SHP77 treated with DMSO at 0.1 percent for 48 hours (cell line): ENCODE measurements around the gene PRM1.
A peak's percentile ranks its signal among the peaks of the same experiment; 100 is the strongest.

Source experiments
- DNase-seq: peaks from one replicate; lab custom pipeline; 2025; lab: John Stamatoyannopoulos, UW

The PRM1 gene

GRCh38 chr16:11273721-11274324 lies 7.3 kb downstream of the PRM1 start:
- DNase-seq, result no peak

GRCh38 chr16:11272921-11273720 lies 8.0 kb downstream of the PRM1 start, which contains the start of gene PRM3:
TSS of gene PRM3 (minus strand) at chr16:11273629. CDS start at chr16:11273595, 34 bp downstream.
- DNase-seq, result no peak

DNA sequence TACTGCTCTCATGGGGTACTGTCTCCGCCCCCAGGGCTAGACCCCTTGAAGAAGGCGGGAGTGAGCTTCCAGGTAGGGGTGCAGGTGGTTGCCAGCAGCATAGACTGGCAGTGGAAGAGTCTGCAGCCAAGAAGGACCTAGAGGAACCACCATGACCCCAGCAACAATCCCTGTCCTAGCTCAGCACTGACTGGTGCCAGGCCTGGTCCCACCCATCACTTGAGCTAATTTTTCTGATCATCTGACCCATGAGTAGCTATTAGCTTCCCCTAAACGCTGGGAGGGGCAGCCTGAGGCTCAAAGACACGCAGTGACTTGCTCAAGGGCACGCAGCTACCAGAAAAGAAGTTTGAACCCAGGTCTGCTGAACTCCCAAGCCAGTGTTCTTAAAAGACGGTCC lies 8.6 kb downstream of the PRM1 start:
- no peak for DNase-seq

DNA sequence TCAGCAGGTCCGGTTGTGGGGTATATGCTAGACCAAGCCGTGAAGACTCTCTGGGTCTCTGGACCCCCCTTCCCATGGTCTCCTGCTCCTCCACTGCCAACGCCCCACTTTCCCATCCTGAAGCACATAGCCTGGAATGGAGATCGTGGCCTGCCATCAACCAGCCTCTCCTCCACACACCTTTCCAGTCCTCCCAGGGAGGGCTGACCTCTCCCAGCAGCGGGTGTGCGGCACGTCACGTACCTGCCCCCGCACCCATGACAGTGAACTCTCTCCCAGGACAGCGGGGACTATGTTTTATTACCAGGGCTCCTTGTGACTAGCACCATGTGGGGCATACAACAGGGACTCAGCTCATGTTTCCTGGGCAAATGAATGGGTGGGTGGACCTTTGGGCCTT lies 9.5 kb downstream of the PRM1 start:
- no peak for DNase-seq

- no peak for DNase-seq
Measured at GRCh38 chr16:11270602-11271162, 10.4 kb downstream of the PRM1 start.

DNA sequence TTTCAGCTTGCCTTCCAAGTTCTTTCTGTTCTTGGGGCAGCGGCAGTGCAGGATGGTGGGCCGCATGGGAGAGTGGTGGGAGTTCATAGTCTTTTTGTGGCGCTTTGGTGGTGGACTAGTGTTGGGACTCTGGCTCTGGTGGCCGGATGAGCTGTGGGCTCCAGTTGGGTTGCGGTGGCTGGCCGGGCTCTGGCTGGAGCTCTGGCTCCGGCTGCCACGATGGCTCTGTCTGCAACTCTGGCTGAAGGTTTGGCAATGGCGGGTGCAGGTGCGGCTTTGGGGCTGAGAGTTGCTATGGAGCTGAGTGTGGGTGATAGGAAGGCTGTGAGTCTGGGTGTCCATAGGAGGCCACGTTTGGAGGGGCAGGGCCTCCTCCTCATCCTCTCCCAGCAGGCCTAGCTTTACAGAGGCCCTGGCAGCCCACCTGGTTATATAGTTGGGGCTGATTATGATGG lies 12.2 kb downstream of the PRM1 start, which contains the start of gene TNP2:
Gene TNP2, minus strand, starts transcription at position 405 of the 455 bp plus-strand sequence. Its CDS starts 63 bp downstream, at position 342.
- no peak for DNase-seq

- DNase-seq, result no peak
Measured at GRCh38 chr16:11265124-11265523, 16.0 kb downstream of the PRM1 start.

GRCh38 chr16:11264155-11264832 lies 16.8 kb downstream of the PRM1 start:
- no peak for DNase-seq

DNA sequence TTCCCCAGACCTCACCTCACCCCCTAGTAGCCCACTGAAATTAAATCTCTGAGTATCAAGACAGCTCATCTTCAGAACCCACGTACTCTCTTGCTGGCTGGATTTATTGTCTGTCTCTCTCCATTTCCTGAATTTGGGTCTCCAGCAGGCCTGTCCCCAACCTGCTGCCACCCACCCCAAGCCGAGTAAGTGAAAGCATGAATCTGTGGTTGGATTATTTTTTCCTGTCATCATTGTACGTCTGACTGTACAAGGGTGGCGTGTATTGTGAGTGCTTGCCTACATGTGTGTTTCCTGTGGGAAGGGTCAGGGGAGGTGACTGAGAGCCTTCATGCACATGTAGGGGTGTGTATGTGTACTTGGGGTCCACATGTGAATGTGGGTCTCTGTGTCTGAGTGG lies 17.4 kb downstream of the PRM1 start:
- no peak for DNase-seq

DNA sequence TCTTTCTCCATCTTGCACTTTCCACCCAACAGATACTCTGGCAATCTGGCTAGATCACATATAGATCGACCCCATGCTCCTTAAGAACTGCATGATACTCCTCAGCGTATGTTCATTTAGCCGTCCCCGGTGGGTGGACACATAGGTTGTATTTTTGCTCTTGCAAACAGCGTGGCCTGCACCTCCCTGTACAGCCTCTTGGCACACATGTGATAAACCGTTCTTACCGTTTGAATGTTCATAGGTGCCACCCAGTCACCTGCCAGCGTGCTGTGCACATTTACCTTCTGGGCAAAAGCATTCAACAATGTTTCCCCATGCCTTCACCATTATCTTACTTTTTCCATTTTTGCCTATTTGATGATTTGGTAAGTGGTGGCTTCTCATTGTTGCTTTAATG lies 18.2 kb downstream of the PRM1 start:
- DNase-seq, result no peak

GRCh38 chr16:11260596-11260966 lies 20.5 kb downstream of the PRM1 start:
- DNase-seq, result no peak

DNA sequence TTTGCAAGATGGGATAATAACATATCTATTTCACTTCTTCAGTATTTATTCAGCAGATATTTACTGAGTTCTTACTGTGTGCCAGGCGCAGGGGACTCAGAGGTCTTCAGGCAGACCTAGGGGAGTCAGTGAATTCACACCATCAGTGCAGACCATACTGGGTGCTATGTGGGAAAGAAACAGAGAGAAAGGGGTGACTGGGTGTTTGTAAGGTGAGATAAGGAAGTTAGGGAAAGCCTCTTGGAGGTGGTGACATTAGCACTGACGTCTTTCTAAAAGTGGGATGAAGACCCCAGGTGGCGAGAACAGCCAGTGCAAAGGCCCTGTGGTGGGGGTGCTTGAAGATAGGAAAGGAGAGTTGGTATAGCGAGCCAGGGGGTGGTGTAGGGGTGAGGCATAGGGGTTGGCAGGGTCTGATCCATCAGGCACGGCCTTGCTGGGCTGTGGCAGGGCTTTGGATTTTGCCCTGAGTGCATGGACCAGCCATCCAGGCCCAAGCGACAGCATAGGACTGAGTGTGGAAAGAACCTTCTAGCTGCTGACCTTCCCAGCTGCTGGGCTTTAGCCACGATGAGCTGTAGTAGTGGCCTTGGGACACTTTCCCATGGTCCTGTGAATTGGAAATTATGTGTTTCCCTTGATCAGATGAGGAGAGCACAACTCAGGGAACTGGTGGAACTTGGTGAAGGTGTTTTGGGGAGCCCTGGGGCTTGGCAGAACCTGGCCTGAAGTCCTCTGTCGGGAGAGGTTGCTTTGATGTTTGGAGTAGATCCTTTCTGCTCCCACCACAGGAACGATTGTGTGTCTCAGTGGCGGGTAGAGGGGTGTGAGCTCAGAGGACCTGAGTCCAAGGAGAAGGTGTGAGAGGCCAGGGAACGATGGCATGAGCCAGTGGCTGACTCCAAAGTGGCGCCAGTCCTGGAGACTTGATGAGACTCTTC lies 21.2 kb downstream of the PRM1 start:
- no peak for DNase-seq

- DNase-seq, result no peak
Measured at GRCh38 chr16:11258553-11259492, 22.3 kb downstream of the PRM1 start.

DNA sequence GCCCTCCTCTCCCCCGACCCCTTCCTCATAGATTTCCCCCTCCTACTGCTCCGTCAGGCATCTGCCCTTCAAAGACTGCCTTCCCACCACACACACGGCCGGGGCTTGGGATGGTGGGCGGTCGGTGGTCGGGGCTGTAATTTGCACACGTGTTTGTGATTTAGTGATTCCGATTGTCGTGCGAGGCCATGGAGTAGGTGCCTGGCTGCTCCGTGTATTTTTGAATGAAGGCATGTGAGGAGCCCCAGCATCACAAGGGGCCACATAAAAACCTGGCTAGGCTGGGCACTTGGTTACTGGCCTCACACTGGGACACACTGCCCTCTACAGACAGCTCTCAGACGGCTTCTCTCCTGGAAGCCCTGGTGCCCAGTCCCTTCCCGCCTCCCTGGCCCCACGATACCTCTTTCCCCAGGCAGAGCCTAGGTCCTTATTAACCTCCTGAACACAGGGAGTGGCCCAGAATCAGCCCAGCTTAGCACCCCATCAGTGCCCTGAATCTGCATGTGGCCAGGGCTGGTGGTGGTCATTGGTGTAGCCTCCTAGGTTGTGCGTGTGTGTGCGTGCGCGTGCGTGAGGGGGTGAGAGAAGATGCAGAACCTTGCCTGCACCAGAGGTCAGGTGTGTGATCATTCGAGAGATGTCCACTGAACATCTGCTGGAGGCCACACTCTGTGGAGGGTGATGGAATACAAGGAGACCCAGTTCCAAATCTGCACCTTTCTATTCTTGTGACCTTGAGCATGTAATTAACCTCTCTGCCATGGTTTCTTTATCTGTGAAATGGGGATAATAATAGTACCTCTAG lies 23.8 kb downstream of the PRM1 start:
- peak; percentile 73 for DNase-seq

DNA sequence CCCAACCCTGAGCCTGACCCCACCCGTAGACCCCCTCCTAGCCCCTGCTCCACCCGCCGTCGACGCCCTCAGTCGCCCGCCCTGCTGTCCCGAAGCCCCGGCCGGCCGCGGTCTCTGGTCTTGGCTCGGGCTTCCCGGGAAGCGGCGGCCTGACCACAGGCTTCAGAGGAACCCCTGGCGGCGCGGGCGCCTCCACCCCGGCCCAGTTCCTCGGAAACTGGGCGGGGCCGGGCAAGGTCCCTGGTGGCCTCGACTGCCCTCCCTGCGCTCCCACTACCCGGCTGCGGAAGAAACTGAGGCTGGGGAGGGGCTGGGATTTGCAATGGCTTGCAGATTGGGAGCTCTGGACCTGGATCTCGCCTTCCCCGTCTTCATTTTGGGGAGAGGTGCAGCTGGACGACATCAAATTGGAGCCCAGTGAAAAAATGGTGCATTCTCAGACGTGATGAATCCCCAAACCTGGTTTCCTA lies 24.4 kb downstream of the PRM1 start:
- no peak for DNase-seq

DNA sequence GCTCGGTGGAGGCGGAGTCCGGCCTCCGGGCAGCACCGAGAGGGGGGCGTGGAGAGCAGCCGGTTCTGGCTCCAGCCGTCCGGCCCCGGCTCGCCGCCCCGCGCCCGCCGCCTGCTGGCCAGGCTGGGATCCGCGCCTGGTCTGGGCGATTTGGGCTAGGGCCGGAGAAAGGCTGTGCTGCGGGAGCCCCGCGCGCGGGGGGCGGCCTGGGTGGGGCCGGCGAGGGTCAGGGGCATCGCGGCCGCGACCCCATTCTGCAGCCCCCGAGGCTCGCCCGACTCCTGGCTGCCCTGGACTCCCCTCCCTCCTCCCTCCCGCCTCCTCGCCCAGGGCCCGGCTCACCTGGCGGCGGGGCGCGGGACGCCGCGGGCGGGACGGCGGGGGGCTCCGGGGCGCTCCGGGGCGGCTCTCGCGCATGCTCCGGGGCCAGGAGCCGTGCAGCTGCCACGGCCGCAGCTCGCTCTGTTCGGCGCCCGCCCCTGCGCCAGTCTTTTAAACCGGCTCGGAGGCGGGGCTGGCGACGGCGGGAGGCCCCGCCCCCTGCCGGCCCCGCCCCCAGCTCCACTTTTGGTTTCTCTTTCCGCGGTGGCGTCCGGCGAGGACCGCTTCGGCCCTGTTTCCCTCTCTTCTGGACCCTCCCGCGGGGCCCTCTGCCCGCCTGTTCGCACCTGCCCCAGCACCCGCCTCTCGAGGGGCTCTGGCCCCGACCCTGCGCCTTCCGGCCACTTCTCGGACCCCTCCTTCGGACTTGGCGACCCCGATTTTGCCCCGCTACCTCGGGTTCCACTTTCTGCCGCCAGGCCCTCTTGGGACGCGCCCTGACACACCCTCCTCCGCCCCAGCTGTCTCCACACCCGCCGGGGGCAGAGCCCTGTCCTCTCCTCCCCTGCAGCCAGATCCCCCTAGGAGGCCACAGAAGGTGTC lies 25.1 kb downstream of the PRM1 start, which contains the start of gene SOCS1:
Gene SOCS1, minus strand, starts transcription at position 468 of the 924 bp plus-strand sequence. CDS start 726 bp downstream, outside the sequence.
- peak; percentile 34 for DNase-seq

DNA sequence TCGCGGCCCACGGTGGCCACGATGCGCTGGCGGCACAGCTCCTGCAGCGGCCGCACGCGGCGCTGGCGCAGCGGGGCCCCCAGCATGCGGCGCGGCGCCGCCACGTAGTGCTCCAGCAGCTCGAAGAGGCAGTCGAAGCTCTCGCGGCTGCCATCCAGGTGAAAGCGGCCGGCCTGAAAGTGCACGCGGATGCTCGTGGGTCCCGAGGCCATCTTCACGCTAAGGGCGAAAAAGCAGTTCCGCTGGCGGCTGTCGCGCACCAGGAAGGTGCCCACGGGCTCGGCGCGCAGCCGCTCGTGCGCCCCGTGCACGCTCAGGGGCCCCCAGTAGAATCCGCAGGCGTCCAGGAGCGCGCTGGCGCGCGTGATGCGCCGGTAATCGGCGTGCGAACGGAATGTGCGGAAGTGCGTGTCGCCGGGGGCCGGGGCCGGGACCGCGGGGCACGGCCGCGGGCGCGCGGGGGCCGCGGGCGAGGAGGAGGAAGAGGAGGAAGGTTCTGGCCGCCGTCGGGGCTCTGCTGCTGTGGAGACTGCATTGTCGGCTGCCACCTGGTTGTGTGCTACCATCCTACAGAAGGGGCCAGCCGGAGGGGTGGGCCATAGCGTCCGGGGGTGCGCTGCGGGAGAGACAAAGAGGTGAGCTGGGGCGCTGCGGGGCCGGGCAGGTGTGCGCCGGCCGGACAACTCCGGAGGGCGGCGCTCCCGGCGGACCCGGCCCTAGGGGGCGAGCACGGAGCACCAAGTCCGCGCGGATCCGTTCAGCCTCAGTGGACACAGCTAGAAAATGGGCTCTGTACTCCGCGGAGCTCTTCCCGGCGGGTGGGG lies 26.0 kb downstream of the PRM1 start:
- DNase-seq, result no peak
